ENCODE data around the gene SSBP3. TPM values are rescaled to one million over a fixed set of nuclear protein-coding genes. Genes with fewer than 3 reads are reported as not detected.
A peak's percentile ranks its signal among the peaks of the same experiment; 100 is the strongest.

SSBP3 gene
- polyA plus RNA-seq, 1 of the 3 experiments (the other 2 are of a cell fraction), result 26.2 TPM

- TF ChIP-seq, protein P1, sequence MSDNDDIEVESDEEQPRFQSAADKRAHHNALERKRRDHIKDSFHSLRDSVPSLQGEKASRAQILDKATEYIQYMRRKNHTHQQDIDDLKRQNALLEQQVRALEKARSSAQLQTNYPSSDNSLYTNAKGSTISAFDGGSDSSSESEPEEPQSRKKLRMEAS (IDR thresholded peaks at IDR 0.05; ENCODE audit: low read depth), result no peak
- TF ChIP-seq TEAD4 (IDR thresholded peaks at IDR 0.05; ENCODE audit: borderline replicate concordance, insufficient read depth), result no peak
Measured at GRCh38 chr1:54283635-54284385, 122.4 kb downstream of the SSBP3 start (continued).

DNA sequence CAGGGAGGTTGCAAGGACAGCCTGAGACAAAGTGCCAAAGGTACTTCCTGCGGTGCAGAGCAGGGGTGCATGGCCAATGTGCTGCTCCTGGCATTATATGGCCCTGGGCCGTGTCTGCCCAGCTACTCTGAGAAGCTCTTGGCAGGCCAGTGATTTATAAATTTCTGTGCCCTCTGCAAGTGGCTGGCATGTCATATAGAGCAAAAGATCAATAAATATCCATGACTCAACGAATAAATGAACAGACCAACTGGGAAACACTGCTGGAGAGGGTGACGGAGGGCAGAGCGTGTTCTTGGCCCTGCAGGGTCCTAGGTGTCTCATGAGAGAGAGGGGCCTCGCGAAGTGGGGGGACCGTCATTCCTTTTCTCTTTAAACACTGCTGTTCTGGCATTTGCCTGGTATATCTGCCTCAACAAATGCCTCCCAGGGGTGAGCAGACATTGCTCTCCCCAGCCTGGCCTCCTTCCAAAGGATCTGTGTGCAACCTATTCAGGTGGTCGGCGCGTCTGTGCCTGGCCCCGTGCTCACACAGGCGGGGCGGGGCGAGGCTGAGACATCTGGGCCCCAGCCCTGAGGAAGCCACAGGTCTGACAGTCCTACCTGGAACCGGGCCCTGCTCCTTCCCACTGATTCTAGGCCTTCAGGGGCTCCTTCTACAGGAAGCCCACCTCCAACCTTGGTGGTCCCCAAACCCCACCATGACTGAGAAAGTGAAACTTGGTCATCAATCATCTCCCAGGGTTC, 123.9 kb downstream of the SSBP3 start:
- Histone ChIP-seq H3K79me2 (ENCODE audit: insufficient read depth) (peaks cover 4% of the 10 kb centered on the region; the same call in 1 of the 2 replicates), H3F3A (replicated peaks; ENCODE audit: insufficient read depth) (no peaks in the 10 kb centered on the region), H3K27ac (ENCODE audit: low read depth in 2 of 2, low read length in 1 of 2) (peak overlapping the region in 1 of 2 experiments; percentile 23; a peak in 1 of 4 replicates), H3K4me3 (ENCODE audit: low read depth in 2 of 2, low read length in 1 of 2) (no peak overlapping the region), H3K27me3 (ENCODE audit: insufficient read depth) (no peaks in the 10 kb centered on the region), H3K9ac (no peak overlapping the region), H2AFZ (ENCODE audit: low read depth) (no peak overlapping the region), H3K4me2 (no peak overlapping the region), H3K36me3 (replicated peaks in 1 of 2; ENCODE audit: control insufficient read depth in 1 of 2, insufficient read depth in 2 of 2, low read length in 1 of 2) (peaks cover 6 to 9% of the 10 kb centered on the region in 2 experiments), H4K20me1 (ENCODE audit: insufficient read depth) (no peaks in the 10 kb centered on the region), H3K4me1 (ENCODE audit: control insufficient read depth in 1 of 2, insufficient read depth in 2 of 2, low read depth in 1 of 2, low read length in 1 of 2) (peaks cover 6 to 37% of the 10 kb centered on the region in 2 experiments; a peak in 3 of 4 replicates), H3K9me2 (no peaks in the 10 kb centered on the region), H3K9me3 (no peaks in the 10 kb centered on the region)
- POLR2A ChIA-PET, result interaction anchor here (0.7 kb wide), 1 partner anchor 38 kb away, joined by 4 read pairs; no protein-coding TSS in a partner anchor
- WGBS (ENCODE audit: low lambda C conversion rate), result 87% methylated on average over 12 of the region's 16 CpGs
- CTCF ChIA-PET, result interaction anchor here (0.7 kb wide), 2 partner anchors 72 to 105 kb away, joined by 3 read pairs; no protein-coding TSS in a partner anchor
- no peak for DNase-seq
- TF ChIP-seq TCF12 (IDR thresholded peaks at IDR 0.05) (no peak), USF1 (IDR thresholded peaks at IDR 0.05; ENCODE audit: borderline replicate concordance, low read depth) (no peak), SIN3A (IDR thresholded peaks at IDR 0.05; ENCODE audit: borderline replicate concordance, low read depth, low read length) (no peak), RXRA (IDR thresholded peaks at IDR 0.05; ENCODE audit: borderline replicate concordance, low read depth) (no peak), JUND (IDR thresholded peaks at IDR 0.05) (no peak), GABPA (IDR thresholded peaks at IDR 0.05; ENCODE audit: low read depth) (no peak), RCOR1 (IDR thresholded peaks at IDR 0.05; ENCODE audit: low read length) (no peak), ELF1 (IDR thresholded peaks at IDR 0.05) (no peak), RAD21 (IDR thresholded peaks at IDR 0.05; ENCODE audit: low read length) (no peak), CHD2 (IDR thresholded peaks at IDR 0.05; ENCODE audit: low read length, partially characterized antibody) (no peak), SMC3 (IDR thresholded peaks at IDR 0.05; ENCODE audit: low read depth, low read length) (no peak), TAF1 (IDR thresholded peaks at IDR 0.05; ENCODE audit: borderline replicate concordance, low read depth, low read length) (no peak), YY1 (IDR thresholded peaks at IDR 0.05; ENCODE audit: low read depth) (no peak), FOXJ3 (CRISPR knock-in tag; IDR thresholded peaks at IDR 0.05) (no peak)
- TF ChIP-seq, protein P2, sequence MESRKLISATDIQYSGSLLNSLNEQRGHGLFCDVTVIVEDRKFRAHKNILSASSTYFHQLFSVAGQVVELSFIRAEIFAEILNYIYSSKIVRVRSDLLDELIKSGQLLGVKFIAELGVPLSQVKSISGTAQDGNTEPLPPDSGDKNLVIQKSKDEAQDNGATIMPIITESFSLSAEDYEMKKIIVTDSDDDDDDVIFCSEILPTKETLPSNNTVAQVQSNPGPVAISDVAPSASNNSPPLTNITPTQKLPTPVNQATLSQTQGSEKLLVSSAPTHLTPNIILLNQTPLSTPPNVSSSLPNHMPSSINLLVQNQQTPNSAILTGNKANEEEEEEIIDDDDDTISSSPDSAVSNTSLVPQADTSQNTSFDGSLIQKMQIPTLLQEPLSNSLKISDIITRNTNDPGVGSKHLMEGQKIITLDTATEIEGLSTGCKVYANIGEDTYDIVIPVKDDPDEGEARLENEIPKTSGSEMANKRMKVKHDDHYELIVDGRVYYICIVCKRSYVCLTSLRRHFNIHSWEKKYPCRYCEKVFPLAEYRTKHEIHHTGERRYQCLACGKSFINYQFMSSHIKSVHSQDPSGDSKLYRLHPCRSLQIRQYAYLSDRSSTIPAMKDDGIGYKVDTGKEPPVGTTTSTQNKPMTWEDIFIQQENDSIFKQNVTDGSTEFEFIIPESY (IDR thresholded peaks at IDR 0.05; ENCODE audit: borderline replicate concordance, low read depth), result no peak
